Activated naive CD4-positive, alpha-beta T cell treated with anti-CD3 and anti-CD28 coated beads, Interleukin-2, amount 50 U/mL, for 72 hours (primary cell): ENCODE results near the gene ANO7. TPM values are rescaled to one million over a fixed set of nuclear protein-coding genes. Genes with fewer than 3 reads are reported as not detected.
A peak's percentile ranks its signal among the peaks of the same experiment; 100 is the strongest.

Experiments used
- ATAC-seq, 2 donors: fragments of 150-1000 bp; cut with Tn5 transposase; 2 replicates each; pipeline ENCODE4 v1.10.0; 2021; ENCODE audit warnings: mild to moderate bottlenecking in 2 of 2, moderate library complexity in 2 of 2
- DNase-seq, 2 donors: peaks; one replicate each; pipeline ENCODE4 v3.0.0; 2021 to 2022; ENCODE audit warnings: low spot score in 2 of 2
- H3K27ac Mint-ChIP-seq, 2 donors: one replicate each; pipeline ENCODE4 v1.8.0; 2022; ENCODE audit warnings: mild to moderate bottlenecking in 2 of 2, mixed read lengths in 2 of 2
- H3K36me3 Mint-ChIP-seq, 2 donors: one replicate each; pipeline ENCODE4 v1.8.0; 2022; ENCODE audit warnings: mixed read lengths in 2 of 2
- H3K9me3 Mint-ChIP-seq, 2 donors: one replicate each; pipeline ENCODE4 v1.8.0; 2022; ENCODE audit warnings: mixed read lengths in 2 of 2
- total RNA-seq, 2 donors: library from RNA; stranded (reverse); gene quantifications; one replicate each; pipeline ENCODE4 v1.2.3, GENCODE V29; 2022

Gene ANO7
- total RNA-seq, 2 donors from 2014 or later, result 0.27 to 5.3 TPM

GRCh38 chr2:241260911-241261310 is 72.4 kb downstream of the ANO7 start:
- ATAC-seq (no peak), DNase-seq (no peak)
- Mint-ChIP-seq H3K27ac (peak overlapping the region in 1 of 2 donors; percentile 5), H3K9me3 (no peaks in the 10 kb centered on the region), H3K36me3 (peaks cover 22 to 26% of the 10 kb centered on the region in 2 donors)

- ATAC-seq, result no peak
- no peaks in the 10 kb centered on the region for H3K9me3 Mint-ChIP-seq
- H3K27ac Mint-ChIP-seq, result peak overlapping the region in 1 of 2 donors; percentile 40
- peaks cover 17 to 19% of the 10 kb centered on the region in 2 donors for H3K36me3 Mint-ChIP-seq
- DNase-seq, result no peak
Observed at GRCh38 chr2:241261628-241262027, 73.2 kb downstream of the ANO7 start.

- Mint-ChIP-seq H3K36me3 (peaks cover 15 to 16% of the 10 kb centered on the region in 2 donors), H3K9me3 (no peaks in the 10 kb centered on the region), H3K27ac (peak overlapping the region in 1 of 2 donors; percentile 73)
Observed at GRCh38 chr2:241263061-241263460, 74.6 kb downstream of the ANO7 start.

GRCh38 chr2:241265506-241265905 is 77.0 kb downstream of the ANO7 start:
- no peak for ATAC-seq
- H3K27ac Mint-ChIP-seq, result no peak overlapping the region
- H3K9me3 Mint-ChIP-seq, result no peaks in the 10 kb centered on the region
- H3K36me3 Mint-ChIP-seq, result peaks cover 16 to 20% of the 10 kb centered on the region in 2 donors
- DNase-seq, result no peak

More at GRCh38 chr2:241263061-241263460, 74.6 kb downstream of the ANO7 start:
- ATAC-seq (no peak), DNase-seq (no peak)

- peak overlapping the region in 1 of 2 donors; percentile 84 for H3K27ac Mint-ChIP-seq
- H3K9me3 Mint-ChIP-seq, result no peaks in the 10 kb centered on the region
- ATAC-seq (no peak), DNase-seq (no peak)
- peaks cover 16 to 19% of the 10 kb centered on the region in 2 donors for H3K36me3 Mint-ChIP-seq
Observed at GRCh38 chr2:241267249-241268067, 79.0 kb downstream of the ANO7 start.

GRCh38 chr2:241268306-241268705 is 79.8 kb downstream of the ANO7 start:
- ATAC-seq, result no peak
- Mint-ChIP-seq H3K9me3 (no peaks in the 10 kb centered on the region), H3K36me3 (peaks cover 7 to 11% of the 10 kb centered on the region in 2 donors), H3K27ac (peak overlapping the region in 1 of 2 donors; percentile 84)
- DNase-seq, result no peak

GRCh38 chr2:241268716-241269445 is 80.4 kb downstream of the ANO7 start:
- no peak for ATAC-seq
- peaks cover 5 to 6% of the 10 kb centered on the region in 2 donors for H3K36me3 Mint-ChIP-seq
- DNase-seq, result no peak
- no peaks in the 10 kb centered on the region for H3K9me3 Mint-ChIP-seq
- H3K27ac Mint-ChIP-seq, result peak overlapping the region in 1 of 2 donors; percentile 39

- Mint-ChIP-seq H3K36me3 (peaks cover 6 to 10% of the 10 kb centered on the region in 2 donors), H3K27ac (no peak overlapping the region), H3K9me3 (no peaks in the 10 kb centered on the region)
- DNase-seq (no peak), ATAC-seq (no peak)
Observed at GRCh38 chr2:241269707-241270520, 81.4 kb downstream of the ANO7 start.

- Mint-ChIP-seq H3K36me3 (peaks cover 6 to 16% of the 10 kb centered on the region in 2 donors), H3K9me3 (peaks cover 0 to 6% of the 10 kb centered on the region in 2 donors), H3K27ac (no peak overlapping the region)
- ATAC-seq, result no peak
- no peak for DNase-seq
Observed at GRCh38 chr2:241270531-241270930, 82.1 kb downstream of the ANO7 start.

GRCh38 chr2:241271706-241272302 is 83.3 kb downstream of the ANO7 start:
- ATAC-seq (peak; percentile 55 to 66), DNase-seq (peak in 1 of 2 donors; percentile 60)
- Mint-ChIP-seq H3K27ac (peak overlapping the region in 1 of 2 donors; percentile 95), H3K9me3 (peaks cover 0 to 16% of the 10 kb centered on the region in 2 donors), H3K36me3 (peaks cover 1 to 28% of the 10 kb centered on the region in 2 donors)

GRCh38 chr2:241272303-241273209 is 84.1 kb downstream of the ANO7 start:
- peaks cover 0 to 28% of the 10 kb centered on the region in 2 donors for H3K36me3 Mint-ChIP-seq
- peak overlapping the region in 1 of 2 donors; percentile 10 for H3K27ac Mint-ChIP-seq
- H3K9me3 Mint-ChIP-seq, result peaks cover 0 to 16% of the 10 kb centered on the region in 2 donors
- ATAC-seq (peak; percentile 77 to 87), DNase-seq (peak in 1 of 2 donors; percentile 57)

GRCh38 chr2:241273210-241274020 is 84.9 kb downstream of the ANO7 start:
- no peak for DNase-seq
- H3K9me3 Mint-ChIP-seq, result peaks cover 0 to 16% of the 10 kb centered on the region in 2 donors
- ATAC-seq, result no peak
- peak overlapping the region in 1 of 2 donors; percentile 10 for H3K27ac Mint-ChIP-seq
- H3K36me3 Mint-ChIP-seq, result peaks cover 0 to 24% of the 10 kb centered on the region in 2 donors

- no peak overlapping the region for H3K27ac Mint-ChIP-seq
- no peak for DNase-seq
- peaks cover 0 to 23% of the 10 kb centered on the region in 2 donors for H3K36me3 Mint-ChIP-seq
- peaks cover 0 to 16% of the 10 kb centered on the region in 2 donors for H3K9me3 Mint-ChIP-seq
- no peak for ATAC-seq
Observed at GRCh38 chr2:241274127-241274526, 85.7 kb downstream of the ANO7 start.
